ENCODE measurements around the gene PDCD2L.

GRCh38 chr19:34393629-34394028, 10.6 kb upstream of the PDCD2L start:
- TF ChIP-seq EZH2 (IDR thresholded peaks at IDR 0.05; ENCODE audit: low read length): no peak
- TF ChIP-seq CTCF (optimal IDR thresholded peaks at IDR 0.05 in 1 of 3, IDR thresholded peaks at IDR 0.05 in 1 of 3, conservative IDR thresholded peaks at IDR 0.05 in 1 of 3; ENCODE audit: extremely low read depth in 1 of 3, insufficient read depth in 2 of 3, low read length in 3 of 3): no peak
